Peyer's patch (tissue), 4 donors: ENCODE data around the gene CDX4. TPM values are rescaled to one million over a fixed set of nuclear protein-coding genes. Genes with fewer than 3 reads are reported as not detected.

Experiments used
- DNase-seq, 3 donors: peaks; one replicate each; pipeline ENCODE4 v3.0.0-alpha.2; 2017 to 2019
- H3K27ac ChIP-seq, 4 donors: fragments of 200-600 bp; sonication (generic); one replicate each; pipeline ENCODE4 v1.5.1; 2016 to 2019
- H3K27me3 ChIP-seq, 2 donors: fragments of 200-600 bp; sonication (generic); one replicate each; pipeline ENCODE4 v1.5.1; 2019
- H3K36me3 ChIP-seq, 3 donors: fragments of 200-600 bp; sonication (generic); one replicate each; pipeline ENCODE4 v1.5.1; 2016 to 2019
- H3K4me1 ChIP-seq, 4 donors: fragments of 200-600 bp; sonication (generic); one replicate each; pipeline ENCODE4 v1.5.1; 2016 to 2019
- H3K4me3 ChIP-seq, 4 donors: fragments of 200-600 bp; sonication (generic); 1 replicate in 3 of 4; 2 replicates in 1 of 4; pipeline ENCODE4 v1.5.1; 2016 to 2019; ENCODE audit warnings: mild to moderate bottlenecking in 1 of 4
- H3K9me3 ChIP-seq, 4 donors: fragments of 200-600 bp; sonication (generic); one replicate each; pipeline ENCODE4 v1.5.1; 2016 to 2019; ENCODE audit warnings: mild to moderate bottlenecking in 1 of 4
- CTCF ChIP-seq, 6 experiments: fragments of 450-650 bp in 4 of 6; fragments of 200-600 bp in 2 of 6; sonication (generic) in 1 of 6; IDR thresholded peaks; one replicate each; pipeline ENCODE4 v1.5.1; 2017 to 2019; ENCODE audit warnings: antibody characterized with exemption in 6 of 6, mild to moderate bottlenecking in 3 of 6, moderate library complexity in 1 of 6
- POLR2A ChIP-seq, 2 donors: fragments of 450-650 bp; IDR thresholded peaks; one replicate each; pipeline ENCODE4 v1.5.1; 2017; ENCODE audit warnings: antibody characterized with exemption in 2 of 2, mild to moderate bottlenecking in 2 of 2, moderate library complexity in 2 of 2
- total RNA-seq, 4 donors: library from RNA; depleted of rRNA; stranded (reverse); fragments of >200 nt; gene quantifications; one replicate each; pipeline ENCODE4 v1.1.0, GENCODE V29; 2016

Gene CDX4
- total RNA-seq: not detected

DNA sequence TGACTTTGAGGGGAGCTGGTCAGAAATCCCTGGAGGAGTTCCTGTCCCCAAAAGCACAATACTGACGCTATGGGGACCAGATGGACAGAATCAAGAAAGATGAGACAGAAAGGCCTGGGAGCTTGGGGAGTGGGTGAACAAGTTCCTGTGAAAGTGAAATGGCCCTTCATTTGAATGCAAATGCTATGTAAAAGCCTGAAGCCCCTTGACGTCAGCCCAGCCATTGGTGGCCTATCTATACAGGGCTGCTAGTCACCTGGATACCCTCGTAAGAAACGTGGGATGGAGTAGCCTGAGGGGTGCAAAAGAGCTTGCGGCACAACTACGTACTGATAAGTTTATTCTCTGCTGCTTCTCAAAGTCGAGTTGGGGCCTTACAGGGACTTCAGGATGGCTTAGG, at the start of gene CDX4:
Gene CDX4 (plus strand): TSS at position 223 of the 400 bp plus-strand sequence. CDS start 201 bp downstream, outside the sequence.
- H3K36me3 ChIP-seq: no peaks in the 10 kb centered on the region
- TF ChIP-seq CTCF (IDR thresholded peaks at IDR 0.05) (no peak), POLR2A (IDR thresholded peaks at IDR 0.05) (no peak)
- DNase-seq: no peak
- no peaks in the 10 kb centered on the region for H3K9me3 ChIP-seq
- H3K27ac ChIP-seq: no peak within 1 kb of the TSS
- no peak within 1 kb of the TSS for H3K4me3 ChIP-seq
- H3K27me3 ChIP-seq: no peaks in the 10 kb centered on the region
- H3K4me1 ChIP-seq: no peaks in the 10 kb centered on the region

- TF ChIP-seq POLR2A (IDR thresholded peaks at IDR 0.05) (no peak), CTCF (IDR thresholded peaks at IDR 0.05) (no peak)
- DNase-seq: no peak
- Histone ChIP-seq H3K36me3 (no peaks in the 10 kb centered on the region), H3K27ac (no peak overlapping the region), H3K4me3 (no peak overlapping the region), H3K9me3 (no peaks in the 10 kb centered on the region), H3K4me1 (no peaks in the 10 kb centered on the region), H3K27me3 (no peaks in the 10 kb centered on the region)
Observed at GRCh38 chrX:73398185-73398914, 48.5 kb upstream of the CDX4 start.

- Histone ChIP-seq H3K9me3 (no peaks in the 10 kb centered on the region), H3K4me1 (no peaks in the 10 kb centered on the region)
- DNase-seq: no peak
Observed at GRCh38 chrX:73400136-73400748, 46.6 kb upstream of the CDX4 start.

GRCh38 chrX:73401591-73402266, 45.1 kb upstream of the CDX4 start:
- no peak for TF ChIP-seq POLR2A (IDR thresholded peaks at IDR 0.05)
- no peak for TF ChIP-seq CTCF (IDR thresholded peaks at IDR 0.05)
- no peak overlapping the region for H3K27ac ChIP-seq
- no peaks in the 10 kb centered on the region for H3K27me3 ChIP-seq
- no peaks in the 10 kb centered on the region for H3K4me1 ChIP-seq
- no peaks in the 10 kb centered on the region for H3K36me3 ChIP-seq
- no peaks in the 10 kb centered on the region for H3K9me3 ChIP-seq
- no peak for DNase-seq
- H3K4me3 ChIP-seq: no peak overlapping the region

More at GRCh38 chrX:73400136-73400748, 46.6 kb upstream of the CDX4 start:
- TF ChIP-seq POLR2A (IDR thresholded peaks at IDR 0.05): no peak
- Histone ChIP-seq H3K27ac (no peak overlapping the region), H3K36me3 (no peaks in the 10 kb centered on the region), H3K4me3 (no peak overlapping the region), H3K27me3 (no peaks in the 10 kb centered on the region)

DNA sequence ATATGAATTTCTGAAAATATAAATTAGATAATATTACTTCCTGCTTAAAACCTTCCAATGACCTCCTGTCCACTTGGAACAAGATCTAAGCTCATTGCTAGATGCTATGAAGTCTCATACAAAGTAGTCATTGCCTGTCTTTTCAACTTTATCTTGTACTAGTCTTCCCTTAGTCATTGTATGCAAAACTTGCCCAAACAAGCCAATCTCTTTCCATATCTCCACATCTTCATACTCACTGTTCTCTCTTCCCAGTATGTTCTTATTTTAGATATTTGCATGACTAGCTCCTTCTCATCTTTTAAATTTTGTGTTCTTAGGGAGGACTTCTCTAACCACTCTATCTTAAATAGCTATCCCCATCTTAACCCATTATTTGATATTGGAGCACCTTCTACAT, 33.9 kb upstream of the CDX4 start:
- Histone ChIP-seq H3K9me3 (no peaks in the 10 kb centered on the region), H3K4me3 (no peak overlapping the region), H3K36me3 (no peaks in the 10 kb centered on the region), H3K27ac (no peak overlapping the region), H3K4me1 (no peaks in the 10 kb centered on the region), H3K27me3 (no peaks in the 10 kb centered on the region)
- DNase-seq: no peak
- TF ChIP-seq CTCF (IDR thresholded peaks at IDR 0.05) (no peak), POLR2A (IDR thresholded peaks at IDR 0.05) (no peak)

- H3K4me1 ChIP-seq: no peaks in the 10 kb centered on the region
- no peak for DNase-seq
- no peaks in the 10 kb centered on the region for H3K9me3 ChIP-seq
- H3K27ac ChIP-seq: no peak overlapping the region
- H3K36me3 ChIP-seq: no peaks in the 10 kb centered on the region
- no peaks in the 10 kb centered on the region for H3K27me3 ChIP-seq
- TF ChIP-seq POLR2A (IDR thresholded peaks at IDR 0.05) (no peak), CTCF (IDR thresholded peaks at IDR 0.05) (no peak)
- H3K4me3 ChIP-seq: no peak overlapping the region
Observed at GRCh38 chrX:73447311-73447794, 500 bp downstream of the CDX4 start.
